Measurements from ENCODE around the gene CPNE5.

- TF ChIP-seq POLR2AphosphoS5 (IDR thresholded peaks at IDR 0.05; ENCODE audit: low read depth, low read length) (no peak), SIN3A (IDR thresholded peaks at IDR 0.05; ENCODE audit: borderline replicate concordance, insufficient read depth, low read depth, low read length) (no peak)
- TF ChIP-seq, protein P1, sequence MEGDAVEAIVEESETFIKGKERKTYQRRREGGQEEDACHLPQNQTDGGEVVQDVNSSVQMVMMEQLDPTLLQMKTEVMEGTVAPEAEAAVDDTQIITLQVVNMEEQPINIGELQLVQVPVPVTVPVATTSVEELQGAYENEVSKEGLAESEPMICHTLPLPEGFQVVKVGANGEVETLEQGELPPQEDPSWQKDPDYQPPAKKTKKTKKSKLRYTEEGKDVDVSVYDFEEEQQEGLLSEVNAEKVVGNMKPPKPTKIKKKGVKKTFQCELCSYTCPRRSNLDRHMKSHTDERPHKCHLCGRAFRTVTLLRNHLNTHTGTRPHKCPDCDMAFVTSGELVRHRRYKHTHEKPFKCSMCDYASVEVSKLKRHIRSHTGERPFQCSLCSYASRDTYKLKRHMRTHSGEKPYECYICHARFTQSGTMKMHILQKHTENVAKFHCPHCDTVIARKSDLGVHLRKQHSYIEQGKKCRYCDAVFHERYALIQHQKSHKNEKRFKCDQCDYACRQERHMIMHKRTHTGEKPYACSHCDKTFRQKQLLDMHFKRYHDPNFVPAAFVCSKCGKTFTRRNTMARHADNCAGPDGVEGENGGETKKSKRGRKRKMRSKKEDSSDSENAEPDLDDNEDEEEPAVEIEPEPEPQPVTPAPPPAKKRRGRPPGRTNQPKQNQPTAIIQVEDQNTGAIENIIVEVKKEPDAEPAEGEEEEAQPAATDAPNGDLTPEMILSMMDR (IDR thresholded peaks at IDR 0.05), result peak; percentile 87
Measured at GRCh38 chr6:36851149-36851614, 11.9 kb upstream of the CPNE5 start.

All from Panc1 (cell line).